GM12892 (cell line): Measurements from ENCODE around the gene BRD7.

Experiments used
- POLR2A ChIP-seq: IDR thresholded peaks from 2 replicates; pipeline ENCODE4 v1.6.1; 2011; ENCODE audit warnings: low read depth, low read length, control low read depth
- POLR2AphosphoS5 ChIP-seq: IDR thresholded peaks from 2 replicates; pipeline ENCODE4 v1.6.1; 2011; ENCODE audit warnings: low read depth, low read length, control low read depth
- TAF1 ChIP-seq: IDR thresholded peaks from 2 replicates; pipeline ENCODE4 v1.6.1; 2011; ENCODE audit warnings: low read depth, mild to moderate bottlenecking, control low read depth, low read length, borderline replicate concordance

DNA sequence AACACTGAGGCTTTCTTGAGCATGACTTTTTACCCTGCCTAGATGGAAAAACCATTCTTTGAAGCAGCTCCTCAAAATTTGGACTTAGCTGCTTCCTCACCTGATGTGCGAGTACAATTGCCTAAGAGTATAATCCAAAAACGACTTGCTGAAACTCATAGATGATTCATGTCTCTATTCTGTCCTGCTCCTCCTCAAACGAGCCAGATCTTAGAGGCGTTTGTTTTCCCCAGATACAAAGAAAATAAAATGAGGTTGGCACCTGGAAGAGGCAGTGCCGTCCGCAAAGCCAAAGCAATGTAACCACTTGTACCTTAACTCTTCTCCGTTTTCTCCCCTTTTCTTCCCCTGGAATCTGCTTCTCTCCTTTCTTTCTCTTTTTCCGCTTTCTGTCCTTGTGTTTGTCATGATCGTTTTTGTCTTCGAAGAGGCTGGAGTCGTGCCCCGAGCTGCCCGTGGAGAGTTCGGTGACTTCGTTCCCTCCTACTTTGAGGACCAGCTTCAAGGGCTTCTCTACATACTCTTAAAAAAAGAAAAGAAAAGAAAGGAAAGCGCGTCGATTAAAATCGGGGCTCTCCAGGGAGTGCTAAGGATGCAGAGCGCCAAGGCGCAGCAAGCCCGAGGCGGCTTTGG lies 895 bp downstream of the BRD7 start:
- TF ChIP-seq POLR2AphosphoS5 = no peak
- no peak for TF ChIP-seq POLR2A
- TF ChIP-seq TAF1 = no peak
